Midbrain (tissue), 1 donor: ENCODE results near the gene PRKCSH.
"Not testable (repeated sequence)": the region's sequence is repeated elsewhere in the genome, so short reads cannot be mapped to it uniquely, and the experiment has no call there.

Source experiments
- DNase-seq: peaks from one replicate; lab custom pipeline; 2025; lab: John Stamatoyannopoulos, UW

PRKCSH gene

GRCh38 chr19:11435057-11435832, at the start of gene PRKCSH, which contains the start of gene ODAD3:
TSS of gene PRKCSH (plus strand) at chr19:11435635. CDS start at chr19:11436118, 483 bp downstream.
TSS of gene ODAD3 (minus strand) at chr19:11435121. CDS start at chr19:11435016, 105 bp downstream.
- peak; percentile 100 for DNase-seq

DNA sequence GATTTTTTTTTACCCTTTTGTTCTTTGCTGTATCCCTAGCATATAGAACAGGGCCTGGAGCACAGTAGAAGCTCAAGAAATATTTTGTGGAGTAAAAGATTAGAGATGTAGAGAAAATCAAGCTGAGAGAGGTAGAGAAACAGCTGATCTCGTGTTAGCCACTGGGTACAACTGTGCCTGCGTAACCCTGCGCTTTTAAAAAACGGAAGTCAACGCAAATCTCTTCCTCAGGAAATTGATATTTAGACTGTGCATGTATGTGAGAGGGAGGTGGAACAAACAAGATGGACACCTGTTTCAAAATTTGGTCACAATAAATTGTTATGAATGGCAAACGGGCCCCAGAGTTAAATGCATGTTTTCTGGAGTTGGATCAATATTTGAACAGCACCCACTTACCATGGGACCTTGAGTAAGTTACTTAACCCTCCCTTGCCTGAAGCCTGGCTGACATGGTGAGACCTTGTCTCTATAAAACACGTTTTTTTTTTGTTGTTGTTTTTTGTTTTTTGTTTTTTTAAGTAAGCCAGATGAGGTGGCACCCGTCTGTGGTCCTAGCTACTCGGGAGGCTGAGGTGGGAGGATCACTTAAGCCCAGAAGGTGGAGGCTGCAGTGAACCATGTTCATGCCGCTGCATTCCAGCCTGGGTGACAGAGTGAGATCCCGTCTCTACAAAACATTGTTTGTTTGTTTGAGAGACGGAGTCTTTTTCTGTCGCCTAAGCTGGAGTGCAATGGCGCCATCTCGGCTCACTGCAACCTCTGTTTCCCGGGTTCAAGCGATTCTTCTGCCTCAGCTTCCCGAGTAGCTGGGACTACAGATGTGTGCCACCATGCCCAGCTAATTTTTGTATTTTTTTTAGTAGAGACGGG, 48.0 kb upstream of the PRKCSH start:
- DNase-seq = no peak

GRCh38 chr19:11390359-11390758, 45.1 kb upstream of the PRKCSH start:
- DNase-seq = no peak

DNA sequence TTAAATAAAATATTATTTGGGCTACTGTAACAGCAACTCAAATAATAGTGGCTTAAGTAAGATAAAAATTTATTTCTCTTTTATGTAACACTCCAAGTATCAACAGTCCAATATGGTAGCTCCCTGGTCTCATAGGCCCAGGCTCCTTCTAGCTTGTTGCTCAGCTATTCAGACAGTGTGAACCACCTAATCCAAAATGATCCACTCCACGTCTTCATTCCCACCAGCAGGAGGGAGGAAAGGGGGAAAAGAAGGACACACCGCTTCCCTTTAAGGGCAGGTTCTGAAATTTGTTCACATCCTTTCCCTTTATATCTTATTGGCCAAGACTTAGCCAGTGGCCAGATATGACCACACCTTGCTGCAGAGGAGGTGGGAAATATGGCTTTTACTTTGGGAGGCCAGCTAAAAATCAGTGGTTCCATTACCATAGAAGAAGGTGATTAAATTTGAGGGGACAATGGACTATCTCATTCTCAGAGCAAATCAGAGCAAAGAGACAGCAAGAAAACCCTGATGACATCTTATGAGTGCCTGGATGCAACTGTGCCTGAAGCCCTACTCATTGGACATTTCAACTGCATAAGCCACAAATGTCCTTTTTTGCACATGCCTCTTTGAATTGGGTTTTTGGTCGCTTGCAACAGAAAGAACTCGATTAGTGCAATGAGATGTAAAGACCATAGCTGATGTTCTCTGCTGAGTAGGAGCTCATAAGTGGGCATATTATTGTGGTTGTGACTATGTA, 44.3 kb upstream of the PRKCSH start:
- DNase-seq = no peak

DNA sequence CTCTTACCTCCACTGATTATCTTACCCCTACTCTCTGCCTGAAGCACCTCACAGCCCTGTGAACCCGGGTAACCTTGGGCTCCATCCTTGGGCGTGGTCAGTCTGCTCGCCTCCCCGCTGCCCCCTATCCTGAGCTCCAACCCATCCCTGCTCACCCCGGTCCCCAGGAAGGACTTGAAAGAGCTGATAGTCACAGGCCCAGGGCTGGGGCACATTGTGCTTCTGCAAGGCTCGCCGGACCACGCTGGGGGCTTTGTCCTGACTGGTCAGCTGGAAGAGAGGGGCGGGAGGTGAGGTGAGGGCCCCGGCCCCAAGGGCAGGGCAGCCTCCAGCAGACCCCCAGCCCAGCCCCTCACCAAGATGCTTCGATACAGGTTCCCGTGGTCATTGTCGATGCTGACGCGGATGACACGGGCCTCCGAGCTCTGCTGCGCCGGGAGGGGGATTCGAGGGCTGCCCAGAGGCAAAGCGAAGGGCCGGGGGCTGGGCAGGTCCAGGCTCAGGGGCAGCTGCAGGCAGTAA, 38.3 kb upstream of the PRKCSH start:
- no peak for DNase-seq

DNA sequence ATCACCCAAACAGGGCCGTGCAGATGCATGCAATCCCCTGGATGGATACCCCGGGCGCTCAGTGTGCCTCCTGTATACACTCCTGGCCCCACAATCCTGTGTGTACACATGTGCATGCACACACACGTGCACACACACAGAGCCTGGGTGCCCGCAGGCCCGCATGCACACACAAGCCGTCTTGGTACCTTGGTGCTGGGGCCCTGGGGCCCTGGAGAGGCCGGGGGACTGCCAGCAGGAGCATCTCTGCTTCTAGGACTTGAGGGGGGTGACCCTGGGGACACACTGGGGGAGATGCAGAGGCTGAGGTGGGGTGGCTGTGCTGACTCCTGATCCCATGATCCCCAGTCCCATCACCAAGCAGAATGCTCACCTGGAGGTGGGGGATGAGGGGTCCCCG, 35.8 kb upstream of the PRKCSH start:
- no peak for DNase-seq

GRCh38 chr19:11400798-11401197, 34.6 kb upstream of the PRKCSH start:
- DNase-seq = no peak

DNA sequence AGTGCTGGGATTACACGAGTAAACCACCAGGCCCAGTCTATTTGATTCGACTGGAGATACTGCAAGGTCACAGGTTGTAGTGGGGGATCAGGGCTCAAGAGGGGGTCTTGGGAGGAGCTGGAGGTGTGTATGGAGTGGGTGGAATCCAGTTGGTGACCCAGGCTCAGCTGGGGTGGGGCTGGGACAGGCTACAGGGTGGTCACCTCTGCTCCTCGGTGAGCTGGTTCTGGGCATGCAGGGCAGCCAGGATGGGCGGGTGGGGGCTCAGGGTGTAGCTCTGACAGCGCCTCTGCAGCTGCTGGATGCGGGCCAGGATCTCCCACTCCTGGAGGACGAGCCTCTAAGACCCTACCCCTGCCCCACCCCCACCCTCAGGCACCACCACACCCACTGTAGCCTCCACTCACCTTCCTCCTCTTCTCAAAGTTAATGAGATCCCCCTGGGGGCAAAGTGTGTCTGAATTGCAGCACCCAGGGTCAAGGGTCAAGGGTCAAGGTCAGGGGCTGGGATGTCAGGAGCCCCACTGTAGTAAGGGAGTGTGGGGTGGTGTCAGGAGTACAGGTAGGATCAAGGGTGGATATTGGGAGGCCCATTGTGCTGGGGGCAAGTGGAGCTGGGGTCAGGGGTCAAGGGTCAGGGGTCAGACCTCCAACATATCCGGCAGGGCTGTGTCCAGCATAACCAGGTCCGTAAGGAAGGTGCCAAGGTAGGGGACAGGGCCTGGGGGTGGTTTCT, 33.5 kb upstream of the PRKCSH start:
- DNase-seq = no peak

DNA sequence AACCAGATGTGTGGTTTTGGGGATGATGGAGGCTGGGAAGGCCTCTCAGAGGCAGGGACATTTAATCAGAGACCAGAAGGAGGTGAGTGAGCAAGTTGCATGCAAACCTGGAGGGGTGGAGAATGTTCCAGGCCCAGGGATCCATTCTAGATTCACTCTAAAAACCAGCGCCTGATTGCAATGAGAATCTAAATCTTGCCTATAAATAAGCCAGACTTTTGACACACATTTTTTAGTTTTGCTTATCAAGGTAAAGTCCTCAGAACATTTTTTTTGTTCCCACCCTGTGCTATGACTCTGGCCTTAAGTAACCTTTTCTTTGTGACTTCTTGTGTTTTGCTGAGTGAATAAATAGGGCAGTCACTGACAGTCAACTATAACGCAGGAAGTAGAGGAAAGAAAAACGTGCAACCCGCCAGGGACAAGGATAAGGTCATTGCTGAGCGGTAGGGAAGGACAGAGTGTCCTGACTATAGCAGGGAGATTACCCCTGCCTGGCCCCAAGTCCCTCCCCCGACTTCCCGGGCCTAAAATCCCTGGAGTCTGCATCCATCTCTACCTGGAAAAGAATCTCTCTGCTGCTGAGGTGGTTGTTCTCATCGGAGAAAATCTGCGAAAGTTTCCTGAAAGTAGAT, 30.7 kb upstream of the PRKCSH start:
- no peak for DNase-seq

- DNase-seq = no peak
Measured at GRCh38 chr19:11405846-11406643, 29.4 kb upstream of the PRKCSH start.

DNA sequence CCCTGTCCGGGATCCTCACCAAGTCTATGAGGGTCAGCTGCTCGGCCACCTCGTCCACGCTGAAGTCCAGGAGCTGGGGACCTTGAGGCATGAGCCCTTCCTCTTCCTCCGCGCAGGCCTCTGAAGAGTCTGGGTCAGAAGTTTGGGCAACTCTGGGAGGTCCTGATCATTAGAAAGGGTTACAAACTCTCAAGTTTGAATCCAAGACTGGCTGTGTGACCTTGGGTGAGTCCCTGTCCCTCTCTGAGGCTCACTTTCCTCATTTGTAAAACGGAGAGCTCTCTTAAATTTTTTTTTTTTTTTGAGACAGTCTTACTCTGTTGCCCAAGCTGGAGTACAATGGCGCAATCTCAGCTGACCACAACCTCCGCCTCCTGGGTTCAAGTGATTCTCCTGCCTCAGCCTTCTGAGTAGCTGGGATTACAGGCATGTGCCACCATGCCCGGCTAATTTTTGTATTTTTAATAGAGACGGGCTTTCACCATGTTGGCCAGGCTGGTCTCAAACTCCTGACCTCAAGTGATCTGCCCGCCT, 28.7 kb upstream of the PRKCSH start:
- DNase-seq = not testable (repeated sequence)

- DNase-seq = no peak
Measured at GRCh38 chr19:11408591-11408990, 26.8 kb upstream of the PRKCSH start.

DNA sequence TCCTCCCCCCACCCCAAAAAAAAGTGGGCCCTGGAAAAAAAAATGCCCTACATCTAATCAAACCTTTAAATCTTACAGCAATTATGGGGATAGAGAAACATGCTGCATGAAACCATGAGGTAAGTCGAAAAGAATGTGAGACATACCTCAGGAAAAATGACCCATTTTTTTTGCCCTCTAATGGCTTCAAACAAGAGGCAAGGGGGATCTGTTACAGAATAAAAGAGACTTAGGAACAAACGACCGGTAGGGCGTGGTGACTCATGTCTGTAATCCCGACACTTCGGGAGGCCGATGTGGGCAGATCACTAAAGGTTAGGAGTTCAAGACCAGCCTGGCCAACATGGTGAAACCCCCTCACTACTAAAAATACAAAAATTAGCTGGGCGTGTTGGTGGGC, 24.8 kb upstream of the PRKCSH start:
- no peak for DNase-seq

GRCh38 chr19:11414544-11414943, 20.9 kb upstream of the PRKCSH start:
- no peak for DNase-seq

DNA sequence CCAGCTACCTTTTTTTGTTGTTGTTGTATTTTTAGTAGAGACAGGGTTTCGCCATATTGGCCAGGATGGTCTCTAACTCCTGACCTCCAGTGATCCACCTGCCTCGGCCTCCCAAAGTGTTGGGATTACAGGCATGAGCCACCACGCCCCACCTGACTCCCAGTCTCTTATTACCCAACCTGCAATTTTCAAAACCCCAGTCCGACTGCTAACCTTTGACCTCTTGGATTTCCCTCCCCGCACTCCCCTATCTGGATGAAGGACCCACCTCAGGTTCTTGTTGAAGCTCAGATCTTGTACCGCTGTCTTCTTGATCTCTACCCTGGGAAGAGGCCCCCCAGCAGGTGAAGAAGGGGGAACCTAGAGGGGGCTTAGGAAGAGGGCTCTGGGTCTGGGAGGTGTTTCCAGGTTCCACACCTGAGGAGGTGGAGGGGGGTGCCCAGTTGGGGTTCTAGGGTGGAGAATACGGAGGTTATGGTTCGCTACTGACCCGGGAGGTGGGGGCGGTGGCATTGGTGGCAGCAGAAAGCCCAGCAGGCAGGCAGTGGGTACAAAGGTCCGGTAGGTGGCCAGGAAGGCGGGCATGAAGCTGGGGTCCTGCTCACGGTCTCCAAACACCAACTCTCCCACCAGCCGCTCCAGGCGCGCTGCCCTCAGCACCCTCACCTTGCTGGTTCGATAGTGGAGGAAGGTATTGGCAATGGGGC, 18.9 kb upstream of the PRKCSH start:
- no peak for DNase-seq

DNA sequence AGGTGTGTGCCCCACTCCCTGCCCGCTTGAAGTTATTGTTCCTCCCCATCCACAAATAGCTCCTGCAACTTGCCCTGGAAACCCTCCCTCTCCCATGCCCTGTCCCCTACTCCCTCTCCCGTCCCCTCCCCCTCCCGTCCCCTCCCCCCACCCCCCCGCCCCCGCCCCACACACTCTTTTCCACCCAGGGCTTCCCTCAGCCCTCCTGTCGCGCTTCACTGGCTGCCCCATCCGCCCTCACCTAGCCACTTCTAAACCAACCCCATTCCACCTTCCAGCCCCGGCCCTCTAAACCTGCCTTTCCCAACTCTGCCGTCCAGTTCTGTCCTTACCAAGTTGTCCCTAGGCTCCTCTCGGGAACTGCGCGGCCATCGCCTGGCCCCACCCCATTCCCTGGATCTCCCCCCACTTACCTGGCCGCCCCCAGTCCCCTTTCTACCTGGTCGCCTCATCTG, 17.3 kb upstream of the PRKCSH start:
- DNase-seq = no peak

GRCh38 chr19:11418549-11419506, 16.6 kb upstream of the PRKCSH start, which contains the start of gene RGL3:
TSS of gene RGL3 (minus strand) at chr19:11419314. CDS start at chr19:11419278, 36 bp downstream.
- peak; percentile 10 for DNase-seq
